AG04449 (cell line): ENCODE measurements around the gene PRLR.

Source experiments
- CTCF ChIA-PET: fragments of 350-600 bp; formaldehyde crosslinking; extraction: SDS; loops from one replicate; lab custom pipeline; 2021; ENCODE audit warnings: antibody characterized with exemption; lab: Yijun Ruan, JAX
- POLR2A ChIA-PET: fragments of 400-600, 350-600 bp; formaldehyde crosslinking; extraction: SDS; loops from one replicate; lab custom pipeline; 2020; ENCODE audit warnings: antibody characterized with exemption, inconsistent platforms; lab: Yijun Ruan, JAX
- DNase-seq: peaks from one replicate; pipeline ENCODE4 v3.0.0-alpha.2; 2010; ENCODE audit warnings: low read depth, low spot score
- H3K4me3 ChIP-seq: 2 replicates; pipeline ENCODE4 v1.5.1; 2011; ENCODE audit warnings: low read depth, mild to moderate bottlenecking, control low read depth, low read length
- CTCF ChIP-seq: IDR thresholded peaks from one replicate; pipeline ENCODE4 v1.5.1; 2011; ENCODE audit warnings: mild to moderate bottlenecking, moderate library complexity, low read length, control low read depth, inconsistent platforms; ENCODE audit not compliant: insufficient read depth; ENCODE audit errors: missing control alignments

The PRLR gene

GRCh38 chr5:35185518-35185917 lies 44.8 kb downstream of the PRLR start:
- no peak overlapping the region for H3K4me3 ChIP-seq
- DNase-seq = no peak
- CTCF ChIA-PET = interaction anchor here (4.6 to 4.7 kb wide), 2 partner anchors 94 to 98 kb away, joined by 41 to 50 read pairs; no protein-coding TSS in a partner anchor
- POLR2A ChIA-PET = no interaction called here
- no peak for TF ChIP-seq CTCF

GRCh38 chr5:35183556-35183955 lies 46.7 kb downstream of the PRLR start:
- H3K4me3 ChIP-seq = no peak overlapping the region
- ChIA-PET CTCF (interaction anchor here (0.6 to 4.7 kb wide), 20 partner anchors 9 to 226 kb away, joined by 3 to 50 read pairs (median 5); no protein-coding TSS in a partner anchor), POLR2A (no interaction called here)
- no peak for TF ChIP-seq CTCF
- no peak for DNase-seq

- H3K4me3 ChIP-seq = no peak overlapping the region
- POLR2A ChIA-PET = no interaction called here
- peak; percentile 64 for TF ChIP-seq CTCF
- CTCF ChIA-PET = interaction anchor here (0.6 to 4.7 kb wide), 22 partner anchors 9 to 225 kb away, joined by 3 to 50 read pairs (median 5); no protein-coding TSS in a partner anchor
- no peak for DNase-seq
Observed at GRCh38 chr5:35182910-35183535, 47.3 kb downstream of the PRLR start.

- POLR2A ChIA-PET = no interaction called here
- CTCF ChIA-PET = interaction anchor here (0.6 to 4.7 kb wide), 19 partner anchors 8 to 224 kb away, joined by 3 to 50 read pairs (median 5); no protein-coding TSS in a partner anchor
- H3K4me3 ChIP-seq = no peak overlapping the region
- no peak for TF ChIP-seq CTCF
- no peak for DNase-seq
Observed at GRCh38 chr5:35182486-35182885, 47.8 kb downstream of the PRLR start.

GRCh38 chr5:35180046-35180445 lies 50.2 kb downstream of the PRLR start:
- ChIA-PET POLR2A (interaction anchor here (0.6 kb wide), 1 partner anchor 127 kb away, joined by 3 read pairs; no protein-coding TSS in a partner anchor), CTCF (interaction anchor here (0.8 to 1.4 kb wide), 5 partner anchors 18 to 437 kb away, joined by 3 to 5 read pairs (median 3); partner anchors contain the start of gene SPEF2)
- DNase-seq = no peak
- no peak for TF ChIP-seq CTCF
- no peak overlapping the region for H3K4me3 ChIP-seq

- TF ChIP-seq CTCF = no peak
- ChIA-PET CTCF (interaction anchor here (0.6 to 1.0 kb wide), 2 partner anchors 12 to 88 kb away, joined by 3 read pairs; no protein-coding TSS in a partner anchor), POLR2A (no interaction called here)
- DNase-seq = no peak
- H3K4me3 ChIP-seq = no peak overlapping the region
Observed at GRCh38 chr5:35177783-35178182, 52.5 kb downstream of the PRLR start.
